Mesenchymal stem cell (in vitro differentiated cells and primary cell): ENCODE data around the gene ENKUR.

ENCODE experiments used
- DNase-seq: peaks from one replicate; pipeline ENCODE4 v3.0.0-alpha.2; 2013
- H2AFZ ChIP-seq: one replicate; pipeline ENCODE4 v1.6.1; 2013; ENCODE audit warnings: low read depth, mild to moderate bottlenecking, control low read depth, inconsistent platforms, low read length, moderate library complexity
- H2AK5ac ChIP-seq: 2 replicates; pipeline ENCODE4 v1.6.1; 2013; ENCODE audit warnings: low read length, moderate library complexity, mild to moderate bottlenecking, inconsistent platforms; ENCODE audit not compliant: severe bottlenecking
- H2BK120ac ChIP-seq: one replicate; pipeline ENCODE4 v1.6.1; 2013; ENCODE audit warnings: low read depth, mild to moderate bottlenecking, inconsistent platforms, low read length, moderate library complexity
- H2BK12ac ChIP-seq, 2 experiments: one replicate each; pipeline ENCODE4 v1.6.1; 2013; ENCODE audit warnings: inconsistent platforms in 2 of 2, low read length in 2 of 2, mild to moderate bottlenecking in 2 of 2, moderate library complexity in 2 of 2, control low read depth in 1 of 2
- H2BK15ac ChIP-seq: one replicate; pipeline ENCODE4 v1.6.1; 2013; ENCODE audit warnings: mild to moderate bottlenecking, low read depth, inconsistent platforms; ENCODE audit not compliant: poor library complexity, severe bottlenecking
- H2BK5ac ChIP-seq: 2 replicates; pipeline ENCODE4 v1.6.1; 2013; ENCODE audit warnings: low read depth, mild to moderate bottlenecking, low read length, control low read depth, inconsistent platforms; ENCODE audit not compliant: poor library complexity, severe bottlenecking
- H3K14ac ChIP-seq, 2 experiments: one replicate each; pipeline ENCODE4 v1.6.1; 2013; ENCODE audit warnings: inconsistent platforms in 2 of 2, low read length in 2 of 2, control low read depth in 1 of 2, mild to moderate bottlenecking in 1 of 2, moderate library complexity in 1 of 2
- H3K18ac ChIP-seq, 2 experiments: one replicate each; pipeline ENCODE4 v1.6.1; 2013; ENCODE audit warnings: inconsistent platforms in 2 of 2, low read length in 2 of 2, control low read depth in 1 of 2, low read depth in 1 of 2, mild to moderate bottlenecking in 1 of 2
- H3K23ac ChIP-seq, 2 experiments: one replicate each; pipeline ENCODE4 v1.6.1; 2013; ENCODE audit warnings: inconsistent platforms in 2 of 2, low read length in 2 of 2, mild to moderate bottlenecking in 2 of 2, moderate library complexity in 2 of 2, control low read depth in 1 of 2
- H3K27ac ChIP-seq: 2 replicates; pipeline ENCODE4 v1.5.1; 2013; ENCODE audit warnings: mild to moderate bottlenecking, moderate library complexity, low read length, control low read depth, inconsistent platforms; ENCODE audit not compliant: poor library complexity, severe bottlenecking
- H3K27me3 ChIP-seq, 2 experiments: 2 replicates each; pipeline versions ENCODE4 v1.6.1 to v1.7.0; 2013; ENCODE audit warnings: low read length in 2 of 2, mild to moderate bottlenecking in 2 of 2, moderate library complexity in 2 of 2, control low read depth in 1 of 2, inconsistent platforms in 1 of 2; ENCODE audit not compliant: control insufficient read depth in 1 of 2, insufficient read depth in 1 of 2
- H3K36me3 ChIP-seq, 2 experiments: 2 replicates each; pipeline versions ENCODE4 v1.6.1 to v1.7.0; 2013; ENCODE audit warnings: low read length in 2 of 2, control low read depth in 1 of 2, inconsistent platforms in 1 of 2, low read depth in 1 of 2, mild to moderate bottlenecking in 1 of 2; ENCODE audit not compliant: insufficient read depth in 2 of 2, control insufficient read depth in 1 of 2
- H3K4ac ChIP-seq, 2 experiments: one replicate each; pipeline ENCODE4 v1.6.1; 2013; ENCODE audit warnings: inconsistent platforms in 2 of 2, low read length in 2 of 2, mild to moderate bottlenecking in 2 of 2, moderate library complexity in 2 of 2, control low read depth in 1 of 2, low read depth in 1 of 2
- H3K4me1 ChIP-seq: 2 replicates; pipeline ENCODE4 v1.6.1; 2013; ENCODE audit warnings: low read depth, low read length, control low read depth; ENCODE audit not compliant: control insufficient read depth, insufficient read depth
- H3K4me2 ChIP-seq: 2 replicates; pipeline ENCODE4 v1.6.1; 2013; ENCODE audit warnings: low read length, mild to moderate bottlenecking, inconsistent platforms; ENCODE audit not compliant: poor library complexity, severe bottlenecking
- H3K4me3 ChIP-seq, 2 experiments: 2 replicates each; pipeline versions ENCODE4 v1.5.1 to v1.7.0; 2013; ENCODE audit warnings: low read length in 2 of 2, mild to moderate bottlenecking in 2 of 2, control low read depth in 1 of 2, low read depth in 1 of 2; ENCODE audit not compliant: insufficient read depth in 1 of 2
- H3K79me1 ChIP-seq: replicated peaks from 2 replicates; pipeline ENCODE4 v1.6.1; 2013; ENCODE audit warnings: mild to moderate bottlenecking, control low read depth, low read length, inconsistent platforms; ENCODE audit not compliant: poor library complexity, severe bottlenecking
- H3K9ac ChIP-seq: 2 replicates; pipeline ENCODE4 v1.7.0; 2013; ENCODE audit warnings: mild to moderate bottlenecking, low read length, moderate library complexity
- H3K9me3 ChIP-seq: 2 replicates; pipeline ENCODE4 v1.7.0; 2013; ENCODE audit warnings: mild to moderate bottlenecking, low read length; ENCODE audit not compliant: control insufficient read depth
- H4K8ac ChIP-seq: one replicate; pipeline ENCODE4 v1.6.1; 2013; ENCODE audit warnings: inconsistent platforms, mild to moderate bottlenecking, low read length, moderate library complexity
- H4K91ac ChIP-seq: one replicate; pipeline ENCODE4 v1.6.1; 2013; ENCODE audit warnings: mild to moderate bottlenecking, low read length, inconsistent platforms
- WGBS: methylation state at CpG from one replicate; pipeline ENCODE4 v1.1.7; 2013; ENCODE audit warnings: mixed read lengths; 5-methylcytosine and 5-hydroxymethylcytosine counted together

The ENKUR gene

GRCh38 chr10:24947304-24948097 is 68.5 kb downstream of the ENKUR start:
- Histone ChIP-seq H2AFZ (no peak overlapping the region), H2BK12ac (no peak overlapping the region), H3K4ac (no peak overlapping the region), H2BK15ac (no peak overlapping the region), H4K8ac (no peak overlapping the region), H2BK5ac (no peak overlapping the region), H3K9me3 (no peaks in the 10 kb centered on the region), H2AK5ac (no peak overlapping the region), H3K4me2 (no peak overlapping the region), H3K27ac (no peak overlapping the region), H3K4me3 (peak overlapping the region in 1 of 2 experiments; percentile 3), H3K27me3 (no peaks in the 10 kb centered on the region), H3K23ac (no peak overlapping the region), H3K9ac (peak overlapping the region; percentile 61), H3K36me3 (no peaks in the 10 kb centered on the region), H3K18ac (no peak overlapping the region), H3K79me1 (peaks cover 19% of the 10 kb centered on the region), H2BK120ac (no peak overlapping the region), H4K91ac (no peak overlapping the region), H3K14ac (no peak overlapping the region), H3K4me1 (peaks cover 6% of the 10 kb centered on the region)
- 40% methylated on average over 2 of the region's 4 CpGs for WGBS
- DNase-seq, result peak; percentile 26

GRCh38 chr10:24944512-24945255 is 71.3 kb downstream of the ENKUR start:
- no peak overlapping the region for H2AFZ ChIP-seq
- peak; percentile 49 for DNase-seq
- H2AK5ac ChIP-seq, result no peak overlapping the region
- no peak overlapping the region for H4K8ac ChIP-seq
- no peak overlapping the region for H2BK15ac ChIP-seq
- H3K4me2 ChIP-seq, result no peak overlapping the region
- H3K27me3 ChIP-seq, result no peaks in the 10 kb centered on the region
- H3K27ac ChIP-seq, result no peak overlapping the region
- peak overlapping the region in 1 of 2 experiments; percentile 38 for H3K18ac ChIP-seq
- no peak overlapping the region for H4K91ac ChIP-seq
- H3K23ac ChIP-seq, result no peak overlapping the region
- WGBS, result 88% methylated on average over 11 of the region's 11 CpGs
- H3K79me1 ChIP-seq, result peaks cover 15% of the 10 kb centered on the region
- H3K9me3 ChIP-seq, result no peaks in the 10 kb centered on the region
- H3K4me3 ChIP-seq, result no peak overlapping the region
- no peak overlapping the region for H2BK12ac ChIP-seq
- H3K4ac ChIP-seq, result no peak overlapping the region
- no peak overlapping the region for H2BK5ac ChIP-seq
- H3K14ac ChIP-seq, result no peak overlapping the region
- no peak overlapping the region for H3K9ac ChIP-seq
- no peaks in the 10 kb centered on the region for H3K4me1 ChIP-seq
- H3K36me3 ChIP-seq, result no peaks in the 10 kb centered on the region
- H2BK120ac ChIP-seq, result no peak overlapping the region

GRCh38 chr10:24938525-24938924 is 77.4 kb downstream of the ENKUR start:
- Histone ChIP-seq H2AK5ac (no peak overlapping the region), H3K23ac (no peak overlapping the region), H3K14ac (no peak overlapping the region), H3K27ac (no peak overlapping the region), H4K91ac (no peak overlapping the region), H3K9me3 (no peaks in the 10 kb centered on the region), H3K4ac (no peak overlapping the region), H4K8ac (no peak overlapping the region), H2BK15ac (no peak overlapping the region), H3K27me3 (no peaks in the 10 kb centered on the region), H3K9ac (no peak overlapping the region), H3K79me1 (no peaks in the 10 kb centered on the region), H2BK5ac (no peak overlapping the region), H2BK12ac (no peak overlapping the region), H3K4me1 (no peaks in the 10 kb centered on the region), H2BK120ac (no peak overlapping the region), H3K18ac (no peak overlapping the region), H3K4me3 (no peak overlapping the region), H3K36me3 (peaks cover 0 to 20% of the 10 kb centered on the region in 2 experiments), H2AFZ (no peak overlapping the region), H3K4me2 (no peak overlapping the region)
- no peak for DNase-seq
- 93% methylated on average over 1 of the region's 2 CpGs for WGBS

GRCh38 chr10:24938076-24938475 is 77.9 kb downstream of the ENKUR start:
- Histone ChIP-seq H2BK120ac (no peak overlapping the region), H2BK5ac (no peak overlapping the region), H3K4me3 (no peak overlapping the region), H3K36me3 (peaks cover 0 to 20% of the 10 kb centered on the region in 2 experiments), H2AK5ac (no peak overlapping the region), H3K9me3 (no peaks in the 10 kb centered on the region), H3K27me3 (no peaks in the 10 kb centered on the region), H3K9ac (no peak overlapping the region), H3K27ac (no peak overlapping the region), H3K14ac (no peak overlapping the region), H3K4me1 (no peaks in the 10 kb centered on the region), H4K8ac (no peak overlapping the region), H3K4ac (no peak overlapping the region), H2BK15ac (no peak overlapping the region), H3K79me1 (no peaks in the 10 kb centered on the region), H2BK12ac (no peak overlapping the region), H4K91ac (no peak overlapping the region), H2AFZ (no peak overlapping the region), H3K23ac (no peak overlapping the region), H3K4me2 (no peak overlapping the region), H3K18ac (no peak overlapping the region)
- 97% methylated on average over 3 of the region's 5 CpGs for WGBS
- DNase-seq, result no peak
